ENCODE results near the gene WDR77. TPM values are rescaled to one million over a fixed set of nuclear protein-coding genes. Genes with fewer than 3 reads are reported as not detected.

Gene WDR77
- total RNA-seq, 6 experiments from 2014 or later = 42.5 to 53.7 (median 47.7) TPM

DNA sequence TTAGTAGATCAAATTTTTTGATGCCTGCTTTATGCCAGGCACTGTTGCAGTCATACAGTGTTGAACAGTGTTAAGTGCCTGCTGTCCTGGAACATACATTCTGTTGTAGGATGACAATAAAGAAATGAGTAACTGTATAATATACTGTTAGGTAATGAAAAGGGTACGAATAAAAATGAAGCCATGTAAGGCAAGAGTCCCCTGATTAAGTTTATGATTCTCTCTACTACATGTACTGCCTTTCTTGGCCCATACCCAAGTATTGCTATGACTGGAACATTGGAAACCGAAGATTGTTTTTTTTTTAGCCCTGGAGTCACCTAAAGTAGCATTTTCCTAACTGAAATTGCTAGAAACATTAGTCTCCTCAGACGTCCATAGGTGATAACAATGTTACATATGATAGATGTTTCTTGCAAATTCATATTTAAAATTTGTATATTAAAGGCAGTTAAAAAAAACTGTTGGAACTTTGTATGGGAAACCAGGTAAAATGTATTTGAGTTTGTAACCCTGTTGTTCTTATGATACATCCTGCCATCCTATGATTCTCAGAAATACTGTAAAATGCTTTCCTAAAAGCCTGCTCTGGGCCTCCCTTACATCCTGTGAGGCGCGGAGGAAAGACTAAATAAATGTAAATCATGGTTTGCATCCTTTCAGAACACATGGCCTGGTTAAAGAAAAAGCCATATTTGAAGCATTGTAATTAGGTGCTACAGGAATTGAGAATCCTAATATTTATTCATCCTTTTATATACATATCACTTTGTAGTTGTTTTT is 6.0 kb upstream of the WDR77 start:
- TF ChIP-seq, protein P1, sequence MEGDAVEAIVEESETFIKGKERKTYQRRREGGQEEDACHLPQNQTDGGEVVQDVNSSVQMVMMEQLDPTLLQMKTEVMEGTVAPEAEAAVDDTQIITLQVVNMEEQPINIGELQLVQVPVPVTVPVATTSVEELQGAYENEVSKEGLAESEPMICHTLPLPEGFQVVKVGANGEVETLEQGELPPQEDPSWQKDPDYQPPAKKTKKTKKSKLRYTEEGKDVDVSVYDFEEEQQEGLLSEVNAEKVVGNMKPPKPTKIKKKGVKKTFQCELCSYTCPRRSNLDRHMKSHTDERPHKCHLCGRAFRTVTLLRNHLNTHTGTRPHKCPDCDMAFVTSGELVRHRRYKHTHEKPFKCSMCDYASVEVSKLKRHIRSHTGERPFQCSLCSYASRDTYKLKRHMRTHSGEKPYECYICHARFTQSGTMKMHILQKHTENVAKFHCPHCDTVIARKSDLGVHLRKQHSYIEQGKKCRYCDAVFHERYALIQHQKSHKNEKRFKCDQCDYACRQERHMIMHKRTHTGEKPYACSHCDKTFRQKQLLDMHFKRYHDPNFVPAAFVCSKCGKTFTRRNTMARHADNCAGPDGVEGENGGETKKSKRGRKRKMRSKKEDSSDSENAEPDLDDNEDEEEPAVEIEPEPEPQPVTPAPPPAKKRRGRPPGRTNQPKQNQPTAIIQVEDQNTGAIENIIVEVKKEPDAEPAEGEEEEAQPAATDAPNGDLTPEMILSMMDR (IDR thresholded peaks at IDR 0.05) = no peak
- DNase-seq = no peak
- Mint-ChIP-seq H3K27me3 (ENCODE audit: insufficient read depth) (no peaks in the 10 kb centered on the region), H3K36me3 (ENCODE audit: low read depth) (peaks cover 36% of the 10 kb centered on the region), H3K9me3 (no peaks in the 10 kb centered on the region), H3K4me1 (ENCODE audit: low read depth) (peaks cover 18% of the 10 kb centered on the region), H3K27ac (no peak overlapping the region), H3K4me3 (no peak overlapping the region)

DNA sequence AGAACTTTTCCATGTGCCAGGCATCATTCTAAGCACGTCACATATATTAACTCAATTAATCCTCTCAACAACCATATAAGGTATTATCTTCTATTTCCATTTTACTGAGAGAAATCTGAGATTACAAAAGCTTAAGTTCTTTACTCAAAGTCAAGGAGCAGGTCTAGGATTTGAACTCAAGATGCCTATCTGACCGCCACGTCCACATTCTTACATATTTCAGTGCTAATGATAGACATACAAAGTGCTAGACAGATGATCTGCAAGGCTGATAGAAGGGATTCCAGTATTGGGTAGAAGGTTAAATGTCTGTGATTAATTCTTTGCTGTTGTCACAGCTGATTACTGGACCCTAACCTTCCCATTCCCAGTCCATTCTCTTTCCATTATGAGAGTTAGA is 4.7 kb upstream of the WDR77 start:
- H3K36me3 Mint-ChIP-seq (ENCODE audit: low read depth) = peaks cover 45% of the 10 kb centered on the region
- TF ChIP-seq, protein P1 (IDR thresholded peaks at IDR 0.05) = no peak
- H3K9me3 Mint-ChIP-seq = no peaks in the 10 kb centered on the region
- H3K4me1 Mint-ChIP-seq (ENCODE audit: low read depth) = peaks cover 18% of the 10 kb centered on the region
- no peak for DNase-seq
- no peak overlapping the region for H3K4me3 Mint-ChIP-seq
- H3K27ac Mint-ChIP-seq = no peak overlapping the region
- peaks cover 8% of the 10 kb centered on the region for H3K27me3 Mint-ChIP-seq (ENCODE audit: insufficient read depth)

DNA sequence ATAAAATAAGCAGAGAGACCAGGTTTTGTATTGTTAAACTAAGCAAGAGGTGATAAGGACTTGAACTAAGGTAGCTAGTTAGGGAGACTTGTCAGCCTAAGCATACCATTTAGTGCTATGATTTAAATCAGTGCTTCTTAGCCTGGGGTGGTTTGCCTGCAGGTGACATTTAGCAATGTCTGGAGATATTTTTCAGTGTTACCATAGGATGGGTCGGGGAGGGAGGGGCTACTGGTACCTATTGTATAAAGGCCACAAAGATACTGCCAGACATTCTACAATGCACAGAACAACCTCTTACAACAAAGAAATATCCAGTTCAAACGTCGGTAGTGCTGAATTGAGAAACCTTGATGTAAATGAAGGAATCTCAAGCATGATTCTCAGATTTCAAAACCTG is 3.5 kb upstream of the WDR77 start:
- TF ChIP-seq, protein P1 (IDR thresholded peaks at IDR 0.05) = no peak
- Mint-ChIP-seq H3K36me3 (ENCODE audit: low read depth) (peaks cover 47% of the 10 kb centered on the region), H3K4me1 (ENCODE audit: low read depth) (peaks cover 27% of the 10 kb centered on the region), H3K27me3 (ENCODE audit: insufficient read depth) (peaks cover 8% of the 10 kb centered on the region), H3K27ac (no peak overlapping the region), H3K9me3 (no peaks in the 10 kb centered on the region), H3K4me3 (no peak overlapping the region)
- DNase-seq = no peak

DNA sequence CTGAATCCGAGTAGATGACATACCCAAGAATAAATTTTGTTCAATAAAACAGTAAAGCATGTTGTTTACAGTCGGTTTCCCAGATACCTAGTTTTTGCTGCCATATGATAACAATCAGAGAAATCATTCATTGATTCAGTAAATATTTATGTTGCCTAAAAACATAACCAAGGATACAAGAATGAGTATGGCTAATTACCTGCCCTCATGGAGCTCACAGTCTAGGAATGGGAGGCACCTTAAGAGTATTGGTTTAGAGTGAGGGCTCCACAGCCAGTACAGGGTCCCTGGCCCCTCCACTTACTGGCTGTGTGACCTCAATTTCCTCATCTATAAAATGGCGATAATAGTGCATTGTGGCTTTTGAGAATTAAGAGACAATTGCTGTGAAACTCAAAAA is 1.1 kb upstream of the WDR77 start:
- Mint-ChIP-seq H3K9me3 (no peaks in the 10 kb centered on the region), H3K27ac (peak overlapping the region; percentile 99), H3K27me3 (ENCODE audit: insufficient read depth) (peaks cover 8% of the 10 kb centered on the region), H3K4me1 (ENCODE audit: low read depth) (peaks cover 44% of the 10 kb centered on the region), H3K4me3 (peak overlapping the region; percentile 100), H3K36me3 (ENCODE audit: low read depth) (peaks cover 52% of the 10 kb centered on the region)
- DNase-seq = no peak
- TF ChIP-seq, protein P1 (IDR thresholded peaks at IDR 0.05) = no peak

DNA sequence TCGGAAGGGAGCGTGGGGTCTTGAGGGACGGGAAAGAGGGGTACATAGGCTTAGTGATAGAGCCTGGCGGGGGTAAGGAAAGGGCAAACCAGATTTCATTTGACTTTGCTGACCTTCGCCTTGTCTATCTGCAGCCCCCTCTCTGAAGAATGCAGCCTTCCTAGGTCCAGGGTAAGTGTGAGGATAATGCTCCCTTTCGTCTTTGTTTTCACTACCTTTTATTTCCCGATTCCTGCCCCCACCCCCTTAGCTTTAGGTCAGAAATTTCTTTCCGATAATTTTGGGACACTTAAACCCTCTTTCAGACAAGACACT is 604 bp upstream of the WDR77 start:
- Mint-ChIP-seq H3K9me3 (no peaks in the 10 kb centered on the region), H3K4me1 (ENCODE audit: low read depth) (peaks cover 44% of the 10 kb centered on the region), H3K4me3 (peak overlapping the region; percentile 100), H3K27ac (peak overlapping the region; percentile 99), H3K36me3 (ENCODE audit: low read depth) (peaks cover 52% of the 10 kb centered on the region), H3K27me3 (ENCODE audit: insufficient read depth) (peaks cover 8% of the 10 kb centered on the region)
- DNase-seq = no peak
- TF ChIP-seq, protein P1 (IDR thresholded peaks at IDR 0.05) = no peak
